WI38 (cell line): ENCODE results near the gene C12orf75.
"Not testable (repeated sequence)": the region's sequence is repeated elsewhere in the genome, so short reads cannot be mapped to it uniquely, and the experiment has no call there.

Experiments used
- H3K4me3 ChIP-seq: 2 replicates; pipeline ENCODE4 v1.5.1; 2011; ENCODE audit warnings: low read depth, mild to moderate bottlenecking, control low read depth, low read length
- CTCF ChIP-seq: IDR thresholded peaks from 2 replicates; pipeline ENCODE4 v1.5.1; 2012; ENCODE audit warnings: low read depth, mild to moderate bottlenecking, control low read depth, low read length

The C12orf75 gene

GRCh38 chr12:105341010-105341409 lies 10.5 kb downstream of the C12orf75 start:
- H3K4me3 ChIP-seq: no peak overlapping the region
- no peak for TF ChIP-seq CTCF

GRCh38 chr12:105341620-105342019 lies 11.1 kb downstream of the C12orf75 start:
- not testable (repeated sequence) for H3K4me3 ChIP-seq

GRCh38 chr12:105342464-105342863 lies 12.0 kb downstream of the C12orf75 start:
- no peak overlapping the region for H3K4me3 ChIP-seq
- TF ChIP-seq CTCF: no peak

- no peak for TF ChIP-seq CTCF
- no peak overlapping the region for H3K4me3 ChIP-seq
These were observed 13.3 kb downstream of the C12orf75 start for GRCh38 chr12:105343836-105344235.

- H3K4me3 ChIP-seq: no peak overlapping the region
- no peak for TF ChIP-seq CTCF
These were observed 17.0 kb downstream of the C12orf75 start for GRCh38 chr12:105347499-105347898.

- no peak overlapping the region for H3K4me3 ChIP-seq
- no peak for TF ChIP-seq CTCF
These were observed 17.7 kb downstream of the C12orf75 start for GRCh38 chr12:105348142-105348541.

- no peak for TF ChIP-seq CTCF
- no peak overlapping the region for H3K4me3 ChIP-seq
These were observed 18.1 kb downstream of the C12orf75 start for GRCh38 chr12:105348561-105348960.

- H3K4me3 ChIP-seq: no peak overlapping the region
- no peak for TF ChIP-seq CTCF
These were observed 18.6 kb downstream of the C12orf75 start for GRCh38 chr12:105349138-105349537.
